Neural progenitor cell (in vitro differentiated cells): Measurements from ENCODE around the gene MYORG.

Experiments
- EZH2 ChIP-seq: fragments of 200-600 bp; sonication (generic); IDR thresholded peaks from 2 replicates; pipeline ENCODE4 v1.6.1; 2017; ENCODE audit warnings: antibody characterized with exemption, mild to moderate bottlenecking, moderate library complexity
- TF ChIP-seq, protein P1 (sequence below): fragments of 200-600 bp; sonication (generic); IDR thresholded peaks from 2 replicates; pipeline ENCODE4 v1.5.1; 2017; ENCODE audit warnings: antibody characterized with exemption, mild to moderate bottlenecking

DNA sequence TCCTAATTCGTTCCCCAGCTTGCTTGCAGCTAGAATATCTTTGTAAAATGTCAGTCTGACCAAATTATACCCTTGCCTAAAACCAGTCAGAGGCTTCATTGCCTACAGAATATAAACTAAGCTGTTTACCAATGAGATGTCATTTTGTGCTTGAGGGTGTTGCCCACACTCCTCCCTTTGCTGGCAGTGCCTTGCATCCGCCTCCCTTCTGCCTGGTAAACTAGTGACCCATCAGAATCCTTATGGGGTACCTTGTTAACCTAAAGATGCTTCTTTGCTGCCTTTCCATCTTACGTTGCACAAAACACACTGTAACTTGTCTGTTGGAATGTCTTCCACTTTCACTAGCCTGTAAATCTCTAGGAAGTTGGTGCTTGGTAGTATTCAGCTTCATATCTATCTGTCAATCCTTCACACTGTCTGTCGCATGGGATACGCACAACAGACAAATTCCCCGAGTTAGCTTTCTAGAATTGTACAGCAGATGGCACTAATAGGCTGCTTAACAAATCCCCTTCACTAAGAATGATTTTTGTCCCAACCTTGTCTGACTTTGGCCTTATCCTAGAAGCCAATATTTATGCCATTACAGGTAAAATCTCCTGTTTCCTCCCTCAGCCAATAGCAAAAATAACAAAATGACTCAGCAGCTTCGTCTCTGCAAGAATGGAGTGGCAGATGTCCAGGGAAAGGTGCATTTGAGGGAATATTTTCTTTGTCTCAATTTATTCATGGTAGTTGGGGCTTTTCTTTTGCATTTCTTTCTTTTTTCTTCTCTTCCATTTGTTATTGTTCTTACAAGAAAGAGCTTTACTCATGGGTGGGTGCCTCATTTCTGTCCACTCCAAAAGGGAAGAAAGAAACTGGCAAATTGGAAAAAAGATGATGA is 44.4 kb downstream of the MYORG start:
- TF ChIP-seq, protein P1, sequence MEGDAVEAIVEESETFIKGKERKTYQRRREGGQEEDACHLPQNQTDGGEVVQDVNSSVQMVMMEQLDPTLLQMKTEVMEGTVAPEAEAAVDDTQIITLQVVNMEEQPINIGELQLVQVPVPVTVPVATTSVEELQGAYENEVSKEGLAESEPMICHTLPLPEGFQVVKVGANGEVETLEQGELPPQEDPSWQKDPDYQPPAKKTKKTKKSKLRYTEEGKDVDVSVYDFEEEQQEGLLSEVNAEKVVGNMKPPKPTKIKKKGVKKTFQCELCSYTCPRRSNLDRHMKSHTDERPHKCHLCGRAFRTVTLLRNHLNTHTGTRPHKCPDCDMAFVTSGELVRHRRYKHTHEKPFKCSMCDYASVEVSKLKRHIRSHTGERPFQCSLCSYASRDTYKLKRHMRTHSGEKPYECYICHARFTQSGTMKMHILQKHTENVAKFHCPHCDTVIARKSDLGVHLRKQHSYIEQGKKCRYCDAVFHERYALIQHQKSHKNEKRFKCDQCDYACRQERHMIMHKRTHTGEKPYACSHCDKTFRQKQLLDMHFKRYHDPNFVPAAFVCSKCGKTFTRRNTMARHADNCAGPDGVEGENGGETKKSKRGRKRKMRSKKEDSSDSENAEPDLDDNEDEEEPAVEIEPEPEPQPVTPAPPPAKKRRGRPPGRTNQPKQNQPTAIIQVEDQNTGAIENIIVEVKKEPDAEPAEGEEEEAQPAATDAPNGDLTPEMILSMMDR, result peak; percentile 58
- TF ChIP-seq EZH2, result no peak
